Stimulated activated naive B cell treated with anti-CD40 and anti-IgM and Interleukin-4, amounts not matched to agents 10 μg/mL and 1 μg/mL and 100 μg/mL, for 72 hours (primary cell): ENCODE results near the gene PHLDB1.

Experiments
- ATAC-seq, 2 donors: fragments of 150-1000 bp; cut with Tn5 transposase; replicated peaks; 2 replicates each; pipeline ENCODE4 v1.10.0; 2021; ENCODE audit warnings: moderate library complexity in 1 of 2
- DNase-seq: peaks from one replicate; pipeline ENCODE4 v3.0.0; 2021
- H3K27ac Mint-ChIP-seq: one replicate; pipeline ENCODE4 v1.8.0; 2022; ENCODE audit warnings: mild to moderate bottlenecking, mixed read lengths
- H3K27me3 Mint-ChIP-seq, 2 donors: one replicate each; pipeline ENCODE4 v1.8.0; 2022; ENCODE audit warnings: mixed read lengths in 2 of 2
- H3K36me3 Mint-ChIP-seq, 2 donors: one replicate each; pipeline ENCODE4 v1.8.0; 2022; ENCODE audit warnings: mixed read lengths in 2 of 2, mild to moderate bottlenecking in 1 of 2
- H3K4me1 Mint-ChIP-seq, 2 donors: one replicate each; pipeline ENCODE4 v1.8.0; 2022; ENCODE audit warnings: mixed read lengths in 2 of 2, mild to moderate bottlenecking in 1 of 2
- H3K4me3 Mint-ChIP-seq, 2 donors: one replicate each; pipeline ENCODE4 v1.8.0; 2022; ENCODE audit warnings: mild to moderate bottlenecking in 2 of 2, mixed read lengths in 2 of 2, moderate library complexity in 1 of 2
- H3K9me3 Mint-ChIP-seq, 2 donors: one replicate each; pipeline ENCODE4 v1.8.0; 2022; ENCODE audit warnings: mixed read lengths in 2 of 2, mild to moderate bottlenecking in 1 of 2

The PHLDB1 gene

DNA sequence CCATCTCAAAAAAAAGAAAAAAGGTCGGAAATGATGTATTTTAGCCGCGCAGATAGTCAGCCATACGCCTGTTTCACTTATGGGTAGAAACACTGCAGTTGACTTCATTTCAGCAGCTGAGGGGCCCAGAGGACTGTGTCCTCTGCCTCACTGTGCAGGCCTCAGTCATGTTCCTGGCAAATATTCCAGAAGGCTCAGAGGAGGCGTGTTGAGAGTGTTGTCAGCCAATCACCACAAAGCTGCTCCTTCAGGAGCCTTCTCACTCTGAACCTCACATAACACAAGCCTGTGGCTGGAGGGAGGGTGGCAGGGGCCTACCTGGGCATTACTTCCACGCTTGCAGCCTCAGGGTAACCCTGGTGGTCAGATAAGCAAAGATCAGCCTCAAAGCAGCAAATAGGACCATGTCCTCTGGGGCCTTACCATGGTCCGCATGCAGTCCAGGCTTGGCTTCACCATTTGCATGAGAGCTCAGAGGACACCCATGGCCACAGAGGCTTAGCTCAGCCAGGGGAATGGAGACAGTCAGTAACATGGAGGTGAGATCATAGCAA, 89.3 kb downstream of the PHLDB1 start:
- Mint-ChIP-seq H3K4me3 (no peak overlapping the region), H3K27ac (no peak overlapping the region), H3K4me1 (peaks cover 14 to 26% of the 10 kb centered on the region in 2 donors), H3K27me3 (no peaks in the 10 kb centered on the region), H3K9me3 (peaks cover 3 to 4% of the 10 kb centered on the region in 2 donors), H3K36me3 (peaks cover 3% of the 10 kb centered on the region in 2 donors)
- DNase-seq (no peak), ATAC-seq (no peak)

DNA sequence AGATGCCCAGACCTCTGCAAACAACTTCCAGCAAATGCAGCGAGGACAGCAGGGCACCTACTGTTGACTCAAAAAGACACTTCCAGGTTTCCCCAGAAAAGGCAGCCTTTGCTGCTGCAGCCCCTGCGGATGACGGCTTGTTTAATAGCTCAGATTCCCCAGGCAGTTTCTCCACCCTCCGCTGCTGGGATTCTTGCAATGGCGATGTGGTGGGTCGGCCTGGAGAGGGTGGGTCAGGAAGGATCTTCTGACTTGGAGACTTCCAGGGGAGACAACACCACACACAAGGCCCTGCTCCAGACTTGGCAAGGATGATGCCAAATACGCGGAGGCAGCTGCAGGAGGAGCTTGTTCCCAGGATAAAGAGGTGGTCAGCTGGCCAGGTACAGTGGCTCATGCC, 89.9 kb downstream of the PHLDB1 start:
- H3K9me3 Mint-ChIP-seq: peaks cover 3 to 4% of the 10 kb centered on the region in 2 donors
- no peak for DNase-seq
- H3K4me1 Mint-ChIP-seq: peaks cover 8 to 20% of the 10 kb centered on the region in 2 donors
- H3K36me3 Mint-ChIP-seq: peaks cover 3% of the 10 kb centered on the region in 2 donors
- no peaks in the 10 kb centered on the region for H3K27me3 Mint-ChIP-seq
- no peak overlapping the region for H3K4me3 Mint-ChIP-seq
- no peak for ATAC-seq
- H3K27ac Mint-ChIP-seq: no peak overlapping the region

DNA sequence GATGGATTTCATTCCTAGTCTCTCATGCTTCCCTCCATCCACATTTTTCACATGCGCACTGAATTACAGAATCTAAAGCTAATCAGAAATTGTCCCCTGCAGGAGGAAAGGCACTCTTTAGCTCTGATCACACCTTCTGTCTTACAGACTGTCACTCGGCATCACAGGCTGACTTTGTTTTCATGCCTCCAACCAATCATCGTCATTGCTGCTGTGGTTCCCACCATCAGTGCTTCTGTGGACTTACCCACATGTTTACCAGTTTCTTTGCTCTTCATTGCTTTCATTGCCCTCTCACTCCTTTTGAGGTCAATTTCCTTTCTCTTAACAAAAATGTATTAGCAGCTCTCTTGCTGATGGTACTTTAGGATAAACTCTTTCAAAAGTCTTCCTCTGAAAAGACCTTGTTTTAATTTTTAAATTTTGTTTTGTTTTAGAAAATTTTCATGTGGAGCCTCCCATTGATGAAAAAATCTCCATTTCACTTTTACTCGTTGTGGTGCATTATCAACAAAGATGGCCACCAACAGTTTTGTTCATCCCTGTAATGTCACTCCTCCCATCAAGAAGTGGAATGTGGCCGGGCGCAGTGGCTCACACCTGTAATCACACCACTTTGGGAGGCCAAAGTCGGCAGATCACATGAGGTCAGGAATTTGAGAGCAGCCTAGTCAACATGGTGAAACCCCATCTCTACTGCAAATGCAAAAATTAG, 92.2 kb downstream of the PHLDB1 start:
- Mint-ChIP-seq H3K27ac (no peak overlapping the region), H3K27me3 (no peaks in the 10 kb centered on the region), H3K36me3 (peaks cover 3% of the 10 kb centered on the region in 2 donors), H3K4me3 (no peak overlapping the region), H3K4me1 (peaks cover 2 to 12% of the 10 kb centered on the region in 2 donors), H3K9me3 (peaks cover 3 to 4% of the 10 kb centered on the region in 2 donors)
- ATAC-seq: no peak
- DNase-seq: no peak

DNA sequence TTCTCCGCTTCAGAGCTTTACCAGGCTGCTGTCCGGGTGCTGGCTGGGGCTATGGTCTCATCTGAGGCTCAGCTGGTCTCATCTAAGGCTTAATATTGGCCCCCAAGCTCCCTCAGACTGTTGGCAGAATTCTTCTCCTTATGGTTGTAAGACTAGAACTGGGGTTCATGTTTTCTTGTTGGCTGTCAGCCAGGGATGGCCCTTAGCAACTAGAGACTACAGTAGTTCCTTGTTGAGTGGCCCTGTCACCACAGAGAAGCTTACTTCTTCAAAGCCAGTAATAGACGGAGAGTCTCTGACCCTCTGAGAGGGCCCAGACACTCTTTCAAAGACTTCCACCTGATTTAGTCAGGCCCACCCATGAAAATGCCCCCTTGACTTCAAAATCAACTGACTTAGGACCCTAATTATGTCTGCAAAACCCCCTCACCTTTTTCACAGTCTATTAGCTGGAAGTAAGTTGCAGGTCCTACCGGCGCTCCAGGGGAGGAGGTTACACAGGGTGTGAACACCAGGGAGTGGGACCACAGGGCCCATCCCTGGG, 96.2 kb downstream of the PHLDB1 start:
- ATAC-seq (peak in 1 of 2 donors; percentile 33), DNase-seq (no peak)
- H3K36me3 Mint-ChIP-seq: peaks cover 3% of the 10 kb centered on the region in 2 donors
- H3K27me3 Mint-ChIP-seq: peaks cover 7 to 25% of the 10 kb centered on the region in 2 donors
- H3K27ac Mint-ChIP-seq: no peak overlapping the region
- H3K4me1 Mint-ChIP-seq: peaks cover 12 to 24% of the 10 kb centered on the region in 2 donors
- H3K9me3 Mint-ChIP-seq: peaks cover 3 to 4% of the 10 kb centered on the region in 2 donors
- H3K4me3 Mint-ChIP-seq: no peak overlapping the region

DNA sequence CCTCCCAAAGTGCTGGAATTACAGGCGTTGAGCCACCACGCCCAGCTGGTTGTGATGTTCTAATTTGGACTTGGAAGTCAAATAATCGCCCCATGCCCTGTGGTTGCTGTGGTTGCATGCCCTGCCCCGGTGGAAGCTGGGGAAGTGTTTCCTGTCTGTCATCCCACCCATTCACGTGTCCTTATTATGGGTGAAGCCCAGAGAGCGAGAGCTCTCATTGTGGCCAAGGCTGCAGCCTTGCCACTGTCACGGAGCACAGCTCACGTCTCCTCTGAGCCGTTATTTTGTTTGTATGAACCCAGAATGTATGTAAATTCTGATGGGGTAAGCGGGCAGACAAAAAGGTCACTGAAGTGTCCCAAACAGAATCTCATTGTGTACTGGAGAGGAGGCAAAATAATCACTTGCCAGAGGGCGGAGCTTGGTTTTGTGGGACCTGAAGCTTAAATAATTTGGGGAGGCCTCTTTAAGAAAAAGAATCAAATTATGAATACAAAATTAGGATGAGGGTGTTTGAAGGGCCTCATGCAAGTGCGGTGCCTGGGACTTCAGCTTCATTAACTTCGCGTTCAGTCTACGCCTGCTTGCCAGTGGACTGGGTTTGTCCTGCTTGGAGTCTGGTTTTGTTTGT, 97.8 kb downstream of the PHLDB1 start:
- Mint-ChIP-seq H3K27ac (peak overlapping the region; percentile 0), H3K27me3 (peaks cover 7 to 27% of the 10 kb centered on the region in 2 donors), H3K4me3 (peak overlapping the region in 1 of 2 donors; percentile 51), H3K36me3 (peaks cover 3% of the 10 kb centered on the region in 2 donors), H3K4me1 (peaks cover 12 to 21% of the 10 kb centered on the region in 2 donors), H3K9me3 (peaks cover 3% of the 10 kb centered on the region in 2 donors)
- peak; percentile 69 to 80 for ATAC-seq
- no peak for DNase-seq

DNA sequence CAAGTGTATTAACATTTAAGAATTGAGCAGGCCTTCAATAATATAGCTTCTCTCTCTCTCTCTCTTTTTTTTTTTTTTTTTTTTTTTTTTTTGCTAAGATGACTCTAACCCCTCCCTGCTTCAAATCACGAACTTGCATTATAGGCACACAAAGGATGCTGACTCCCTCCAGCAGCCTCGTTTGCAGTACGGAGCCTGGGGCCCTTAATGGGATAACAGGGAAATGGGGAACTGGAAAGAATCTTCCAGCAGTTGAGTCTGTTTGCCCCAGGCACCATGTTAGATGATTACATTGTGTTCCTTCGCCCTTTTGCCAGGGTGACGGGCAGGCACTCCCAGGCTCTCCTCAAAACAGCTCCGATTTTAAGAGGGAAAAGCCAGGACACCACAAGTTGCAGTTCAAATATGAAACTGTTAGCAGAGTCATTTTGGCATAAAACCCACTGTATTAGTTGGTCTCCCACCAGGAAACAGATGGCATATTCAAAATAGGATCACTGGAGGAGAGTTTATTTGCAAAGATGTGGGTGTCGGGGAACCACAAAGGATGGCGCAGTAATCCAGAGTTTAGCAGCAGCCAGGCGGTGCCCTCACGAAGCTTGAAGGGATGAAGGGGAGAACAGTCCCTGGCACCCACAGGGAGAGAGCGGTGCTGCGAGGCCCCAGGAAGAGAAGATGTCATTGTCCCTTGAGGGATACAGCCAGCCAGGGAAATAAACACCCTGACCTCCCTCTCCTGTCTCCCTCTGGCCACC, 98.6 kb downstream of the PHLDB1 start:
- H3K27ac Mint-ChIP-seq: no peak overlapping the region
- H3K4me1 Mint-ChIP-seq: peaks cover 12 to 18% of the 10 kb centered on the region in 2 donors
- no peak overlapping the region for H3K4me3 Mint-ChIP-seq
- peaks cover 7 to 27% of the 10 kb centered on the region in 2 donors for H3K27me3 Mint-ChIP-seq
- DNase-seq (no peak), ATAC-seq (no peak)
- H3K36me3 Mint-ChIP-seq: no peaks in the 10 kb centered on the region
- H3K9me3 Mint-ChIP-seq: no peaks in the 10 kb centered on the region

DNA sequence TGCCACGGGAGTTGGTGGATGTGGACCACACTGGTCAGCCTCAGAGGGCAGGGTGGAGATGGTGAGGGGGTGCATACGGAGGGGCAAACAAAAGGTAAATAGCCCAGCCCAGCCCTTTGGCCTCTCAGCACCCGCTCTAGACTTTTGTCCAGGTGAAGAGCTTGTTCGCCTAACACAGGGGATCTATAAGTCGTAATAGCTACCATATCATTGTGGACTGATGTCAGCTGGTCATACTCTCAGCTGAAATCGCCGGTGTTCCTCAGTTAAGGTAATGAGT, 99.1 kb downstream of the PHLDB1 start:
- ATAC-seq (no peak), DNase-seq (no peak)
- no peaks in the 10 kb centered on the region for H3K36me3 Mint-ChIP-seq
- no peaks in the 10 kb centered on the region for H3K9me3 Mint-ChIP-seq
- peaks cover 12 to 18% of the 10 kb centered on the region in 2 donors for H3K4me1 Mint-ChIP-seq
- peaks cover 7 to 27% of the 10 kb centered on the region in 2 donors for H3K27me3 Mint-ChIP-seq
- no peak overlapping the region for H3K27ac Mint-ChIP-seq
- no peak overlapping the region for H3K4me3 Mint-ChIP-seq
